ENCODE results near the gene CILP.

- TF ChIP-seq ZFP36L1 (CRISPR knock-in tag; IDR thresholded peaks at IDR 0.05) (no peak), FOSL2 (CRISPR knock-in tag; IDR thresholded peaks at IDR 0.05) (no peak), MXI1 (IDR thresholded peaks at IDR 0.05; ENCODE audit: borderline replicate concordance, low read depth, low read length) (no peak), ATF3 (CRISPR knock-in tag; IDR thresholded peaks at IDR 0.05) (no peak), CTCF (CRISPR knock-in tag; IDR thresholded peaks at IDR 0.05) (no peak), MZF1 (CRISPR knock-in tag; IDR thresholded peaks at IDR 0.05; ENCODE audit: borderline replicate concordance) (no peak), MAX (IDR thresholded peaks at IDR 0.05) (no peak), GABPA (IDR thresholded peaks at IDR 0.05; ENCODE audit: low read depth, low read length) (no peak), GABPA (CRISPR knock-in tag; IDR thresholded peaks at IDR 0.05; ENCODE audit: low read depth) (no peak), TERF1 (CRISPR knock-in tag; IDR thresholded peaks at IDR 0.05) (no peak)
Measured at GRCh38 chr15:65221697-65222096, 10.4 kb upstream of the CILP start.
